GM12892 (cell line): Measurements from ENCODE around the gene C3orf22.

ENCODE experiments used
- POLR2A ChIP-seq: IDR thresholded peaks from 2 replicates; pipeline ENCODE4 v1.6.1; 2011; ENCODE audit warnings: low read depth, low read length, control low read depth
- POLR2AphosphoS5 ChIP-seq: IDR thresholded peaks from 2 replicates; pipeline ENCODE4 v1.6.1; 2011; ENCODE audit warnings: low read depth, low read length, control low read depth
- TAF1 ChIP-seq: IDR thresholded peaks from 2 replicates; pipeline ENCODE4 v1.6.1; 2011; ENCODE audit warnings: low read depth, mild to moderate bottlenecking, control low read depth, low read length, borderline replicate concordance

- TF ChIP-seq TAF1 (no peak), POLR2A (no peak), POLR2AphosphoS5 (no peak)
Observed at GRCh38 chr3:126540951-126541627, 17.6 kb downstream of the C3orf22 start.
